ENCODE measurements around the gene VASP.

Gene VASP

GRCh38 chr19:45484273-45484945 lies 22.9 kb upstream of the VASP start:
- Mint-ChIP-seq H3K27ac (no peak overlapping the region), H3K9me3 (ENCODE audit: low read depth) (no peaks in the 10 kb centered on the region), H3K36me3 (no peaks in the 10 kb centered on the region), H3K4me3 (no peak overlapping the region), H3K27me3 (no peaks in the 10 kb centered on the region), H3K4me1 (ENCODE audit: low read depth) (peaks cover 8% of the 10 kb centered on the region)

GRCh38 chr19:45485305-45486077 lies 21.8 kb upstream of the VASP start:
- Mint-ChIP-seq H3K27ac (peak overlapping the region; percentile 66), H3K4me1 (ENCODE audit: low read depth) (peaks cover 5% of the 10 kb centered on the region), H3K36me3 (no peaks in the 10 kb centered on the region), H3K27me3 (no peaks in the 10 kb centered on the region), H3K4me3 (peak overlapping the region; percentile 89), H3K9me3 (ENCODE audit: low read depth) (no peaks in the 10 kb centered on the region)

- Mint-ChIP-seq H3K27me3 (peaks cover 6% of the 10 kb centered on the region), H3K36me3 (no peaks in the 10 kb centered on the region), H3K4me1 (ENCODE audit: low read depth) (peaks cover 11% of the 10 kb centered on the region), H3K27ac (no peak overlapping the region), H3K9me3 (ENCODE audit: low read depth) (no peaks in the 10 kb centered on the region), H3K4me3 (no peak overlapping the region)
These were observed 18.6 kb upstream of the VASP start for GRCh38 chr19:45488708-45489107.

GRCh38 chr19:45489216-45489855 lies 17.9 kb upstream of the VASP start:
- Mint-ChIP-seq H3K27ac (no peak overlapping the region), H3K4me3 (no peak overlapping the region), H3K4me1 (ENCODE audit: low read depth) (peaks cover 12% of the 10 kb centered on the region), H3K9me3 (ENCODE audit: low read depth) (no peaks in the 10 kb centered on the region), H3K36me3 (no peaks in the 10 kb centered on the region), H3K27me3 (peaks cover 6% of the 10 kb centered on the region)

GRCh38 chr19:45492137-45492626 lies 15.1 kb upstream of the VASP start:
- H3K27me3 Mint-ChIP-seq: peaks cover 8% of the 10 kb centered on the region
- H3K4me3 Mint-ChIP-seq: no peak overlapping the region
- no peak overlapping the region for H3K27ac Mint-ChIP-seq
- no peaks in the 10 kb centered on the region for H3K9me3 Mint-ChIP-seq (ENCODE audit: low read depth)
- no peaks in the 10 kb centered on the region for H3K36me3 Mint-ChIP-seq
- H3K4me1 Mint-ChIP-seq (ENCODE audit: low read depth): peaks cover 20% of the 10 kb centered on the region

- Mint-ChIP-seq H3K27me3 (peaks cover 8% of the 10 kb centered on the region), H3K4me1 (ENCODE audit: low read depth) (peaks cover 26% of the 10 kb centered on the region), H3K9me3 (ENCODE audit: low read depth) (no peaks in the 10 kb centered on the region), H3K36me3 (no peaks in the 10 kb centered on the region), H3K27ac (no peak overlapping the region), H3K4me3 (peak overlapping the region; percentile 65)
These were observed 14.4 kb upstream of the VASP start for GRCh38 chr19:45492627-45493470.

- Mint-ChIP-seq H3K36me3 (no peaks in the 10 kb centered on the region), H3K27me3 (peaks cover 8% of the 10 kb centered on the region), H3K27ac (no peak overlapping the region), H3K4me3 (no peak overlapping the region), H3K4me1 (ENCODE audit: low read depth) (peaks cover 35% of the 10 kb centered on the region), H3K9me3 (ENCODE audit: low read depth) (no peaks in the 10 kb centered on the region)
These were observed 12.9 kb upstream of the VASP start for GRCh38 chr19:45494261-45494916.

- Mint-ChIP-seq H3K36me3 (no peaks in the 10 kb centered on the region), H3K9me3 (ENCODE audit: low read depth) (no peaks in the 10 kb centered on the region), H3K27ac (peak overlapping the region; percentile 11), H3K4me3 (peak overlapping the region; percentile 59), H3K4me1 (ENCODE audit: low read depth) (peaks cover 38% of the 10 kb centered on the region), H3K27me3 (peaks cover 8% of the 10 kb centered on the region)
These were observed 12.1 kb upstream of the VASP start for GRCh38 chr19:45495178-45495577.

GRCh38 chr19:45496349-45496953 lies 10.8 kb upstream of the VASP start:
- Mint-ChIP-seq H3K4me3 (peak overlapping the region; percentile 59), H3K27me3 (peaks cover 8% of the 10 kb centered on the region)

GRCh38 chr19:45497791-45498190 lies 9.5 kb upstream of the VASP start:
- no peak overlapping the region for H3K27ac Mint-ChIP-seq
- H3K36me3 Mint-ChIP-seq: no peaks in the 10 kb centered on the region
- H3K4me3 Mint-ChIP-seq: peak overlapping the region; percentile 80
- no peaks in the 10 kb centered on the region for H3K9me3 Mint-ChIP-seq (ENCODE audit: low read depth)
- peaks cover 5% of the 10 kb centered on the region for H3K27me3 Mint-ChIP-seq
- H3K4me1 Mint-ChIP-seq (ENCODE audit: low read depth): peaks cover 42% of the 10 kb centered on the region

More at GRCh38 chr19:45496349-45496953, 10.8 kb upstream of the VASP start:
- H3K27ac Mint-ChIP-seq: no peak overlapping the region
- H3K9me3 Mint-ChIP-seq (ENCODE audit: low read depth): no peaks in the 10 kb centered on the region
- peaks cover 43% of the 10 kb centered on the region for H3K4me1 Mint-ChIP-seq (ENCODE audit: low read depth)
- H3K36me3 Mint-ChIP-seq: no peaks in the 10 kb centered on the region

- Mint-ChIP-seq H3K27me3 (peaks cover 2% of the 10 kb centered on the region), H3K4me1 (ENCODE audit: low read depth) (peaks cover 40% of the 10 kb centered on the region), H3K27ac (peak within 1 kb of the TSS; percentile 79), H3K36me3 (no peaks in the 10 kb centered on the region), H3K9me3 (ENCODE audit: low read depth) (no peaks in the 10 kb centered on the region), H3K4me3 (peak within 1 kb of the TSS; percentile 87)
These were observed 8.7 kb upstream of the VASP start, which contains the start of gene PPM1N for GRCh38 chr19:45498411-45499195. PPM1N (plus strand) TSS chr19:45498443; CDS start chr19:45498473, 30 bp downstream.

- no peaks in the 10 kb centered on the region for H3K9me3 Mint-ChIP-seq (ENCODE audit: low read depth)
- peak overlapping the region; percentile 46 for H3K27ac Mint-ChIP-seq
- H3K4me3 Mint-ChIP-seq: peak overlapping the region; percentile 70
- H3K27me3 Mint-ChIP-seq: peaks cover 2% of the 10 kb centered on the region
- H3K36me3 Mint-ChIP-seq: no peaks in the 10 kb centered on the region
- peaks cover 40% of the 10 kb centered on the region for H3K4me1 Mint-ChIP-seq (ENCODE audit: low read depth)
These were observed 7.8 kb upstream of the VASP start for GRCh38 chr19:45499196-45500180.

All from activated naive CD8-positive, alpha-beta T cell (primary cell).